PFSK-1 (cell line): ENCODE data around the gene TBX2.

Source experiments
- POLR2AphosphoS5 ChIP-seq: IDR thresholded peaks from 2 replicates; pipeline ENCODE4 v1.6.1; 2012; ENCODE audit warnings: low read depth, mild to moderate bottlenecking, control low read depth, low read length, moderate library complexity
- TAF1 ChIP-seq: IDR thresholded peaks from 2 replicates; pipeline ENCODE4 v1.6.1; 2012; ENCODE audit warnings: low read length, control low read depth, borderline replicate concordance; ENCODE audit not compliant: insufficient read depth

GRCh38 chr17:61447358-61447757, 47.7 kb downstream of the TBX2 start:
- TF ChIP-seq POLR2AphosphoS5 (no peak), TAF1 (no peak)
